ENCODE results near the gene CARMIL3.

CARMIL3 gene

GRCh38 chr14:24078146-24078545, 26.3 kb downstream of the CARMIL3 start:
- DNase-seq (ENCODE audit: low read depth), result no peak

- DNase-seq (ENCODE audit: low read depth), result no peak
These were observed 27.8 kb downstream of the CARMIL3 start for GRCh38 chr14:24079491-24080141.

GRCh38 chr14:24080142-24080530, 28.3 kb downstream of the CARMIL3 start:
- DNase-seq (ENCODE audit: low read depth), result no peak

- peak; percentile 58 for DNase-seq (ENCODE audit: low read depth)
These were observed 29.3 kb downstream of the CARMIL3 start for GRCh38 chr14:24080888-24081738.

GRCh38 chr14:24081739-24082211, 30.0 kb downstream of the CARMIL3 start:
- no peak for DNase-seq (ENCODE audit: low read depth)

GRCh38 chr14:24082411-24083080, 30.7 kb downstream of the CARMIL3 start:
- no peak for DNase-seq (ENCODE audit: low read depth)

- no peak for DNase-seq (ENCODE audit: low read depth)
These were observed 31.7 kb downstream of the CARMIL3 start for GRCh38 chr14:24083462-24083861.

GRCh38 chr14:24084440-24084839, 32.6 kb downstream of the CARMIL3 start:
- no peak for DNase-seq (ENCODE audit: low read depth)

- no peak for DNase-seq (ENCODE audit: low read depth)
These were observed 33.4 kb downstream of the CARMIL3 start for GRCh38 chr14:24085215-24085614.

GRCh38 chr14:24086193-24086955, 34.6 kb downstream of the CARMIL3 start:
- DNase-seq (ENCODE audit: low read depth), result no peak

- no peak for DNase-seq (ENCODE audit: low read depth)
These were observed 35.2 kb downstream of the CARMIL3 start for GRCh38 chr14:24087004-24087403.

- DNase-seq (ENCODE audit: low read depth), result no peak
These were observed 36.3 kb downstream of the CARMIL3 start for GRCh38 chr14:24088095-24088494.

GRCh38 chr14:24089890-24090289, 38.1 kb downstream of the CARMIL3 start:
- DNase-seq (ENCODE audit: low read depth), result no peak

GRCh38 chr14:24092110-24092504, 40.3 kb downstream of the CARMIL3 start:
- no peak for DNase-seq (ENCODE audit: low read depth)

GRCh38 chr14:24092505-24093206, 40.8 kb downstream of the CARMIL3 start:
- no peak for DNase-seq (ENCODE audit: low read depth)

GRCh38 chr14:24093207-24093900, 41.5 kb downstream of the CARMIL3 start:
- no peak for DNase-seq (ENCODE audit: low read depth)

- DNase-seq (ENCODE audit: low read depth), result peak; percentile 89
These were observed 42.4 kb downstream of the CARMIL3 start, which contains the start of gene PCK2 for GRCh38 chr14:24093901-24094840. Gene PCK2, plus strand, starts transcription at chr14:24094311. Its CDS starts 95 bp downstream, at chr14:24094406.

- DNase-seq (ENCODE audit: low read depth), result no peak
These were observed 43.0 kb downstream of the CARMIL3 start for GRCh38 chr14:24094841-24095270.

GRCh38 chr14:24095271-24096068, 43.7 kb downstream of the CARMIL3 start:
- DNase-seq (ENCODE audit: low read depth), result peak; percentile 48
